GM23338 (cell line): Measurements from ENCODE around the gene OR52I2. TPM values are rescaled to one million over a fixed set of nuclear protein-coding genes. Genes with fewer than 3 reads are reported as not detected.

Source experiments
- ATAC-seq: fragments of 200-7000 bp; cut with Tn5 transposase; 3 replicates; pipeline ENCODE4 v1.9.1; 2020
- DNase-seq: peaks from one replicate; pipeline ENCODE4 v3.0.0-alpha.2; 2015; ENCODE audit warnings: low spot score
- H2AFZ ChIP-seq: fragments of 200-600 bp; sonication (generic); 2 replicates; pipeline ENCODE4 v1.8.0; 2016; ENCODE audit warnings: antibody characterized with exemption, mild to moderate bottlenecking, moderate library complexity
- H3F3A ChIP-seq: fragments of 200-600 bp; sonication (generic); replicated peaks from 2 replicates; pipeline ENCODE4 v1.8.0; 2017; ENCODE audit warnings: antibody characterized with exemption, mixed run types, low read depth
- H3K27ac ChIP-seq: fragments of 200-600 bp; sonication (generic); 2 replicates; pipeline ENCODE4 v1.6.1; 2016; ENCODE audit warnings: low read depth
- H3K27me3 ChIP-seq: fragments of 200-600 bp; sonication (generic); 2 replicates; pipeline ENCODE4 v1.8.0; 2016; ENCODE audit warnings: mild to moderate bottlenecking, mixed run types, moderate library complexity; ENCODE audit not compliant: insufficient read depth
- H3K36me3 ChIP-seq: fragments of 200-600 bp; sonication (generic); 2 replicates; pipeline ENCODE4 v1.8.0; 2016; ENCODE audit warnings: mild to moderate bottlenecking; ENCODE audit not compliant: insufficient read depth
- H3K4me1 ChIP-seq: fragments of 200-600 bp; sonication (generic); 2 replicates; pipeline ENCODE4 v1.8.0; 2016; ENCODE audit warnings: mild to moderate bottlenecking, moderate library complexity; ENCODE audit not compliant: insufficient read depth
- H3K4me2 ChIP-seq: fragments of 200-600 bp; sonication (generic); 2 replicates; pipeline ENCODE4 v1.7.1; 2017; ENCODE audit warnings: mixed run types
- H3K4me3 ChIP-seq: fragments of 200-600 bp; sonication (generic); 2 replicates; pipeline ENCODE4 v1.6.1; 2016; ENCODE audit warnings: mixed run types
- H3K79me2 ChIP-seq: fragments of 200-600 bp; sonication (generic); replicated peaks from 2 replicates; pipeline ENCODE4 v1.8.0; 2017; ENCODE audit warnings: mild to moderate bottlenecking; ENCODE audit not compliant: insufficient read depth
- H3K9me2 ChIP-seq: fragments of 200-600 bp; sonication (generic); 2 replicates; pipeline ENCODE4 v1.8.0; 2017; ENCODE audit not compliant: insufficient read depth
- H4K20me1 ChIP-seq: fragments of 200-600 bp; sonication (generic); replicated peaks from 2 replicates; pipeline ENCODE4 v1.8.0; 2017; ENCODE audit warnings: mild to moderate bottlenecking; ENCODE audit not compliant: insufficient read depth
- H3K27ac Mint-ChIP-seq: 2 replicates; pipeline ENCODE4 v1.8.0; 2020; ENCODE audit warnings: inconsistent platforms, mild to moderate bottlenecking, moderate library complexity, mixed read lengths
- H3K27me3 Mint-ChIP-seq: 3 replicates; pipeline ENCODE4 v1.8.0; 2022; ENCODE audit warnings: low read depth, mild to moderate bottlenecking, moderate library complexity, mixed read lengths, inconsistent platforms; ENCODE audit not compliant: insufficient read depth, poor library complexity
- H3K36me3 Mint-ChIP-seq: 3 replicates; pipeline ENCODE4 v1.8.0; 2021; ENCODE audit warnings: low read depth, mild to moderate bottlenecking, inconsistent platforms, moderate library complexity, mixed read lengths
- H3K4me1 Mint-ChIP-seq: 3 replicates; pipeline ENCODE4 v1.8.0; 2020; ENCODE audit warnings: mild to moderate bottlenecking, inconsistent platforms, mixed read lengths
- H3K4me3 Mint-ChIP-seq: 3 replicates; pipeline ENCODE4 v1.8.0; 2021; ENCODE audit warnings: moderate library complexity, mild to moderate bottlenecking, inconsistent platforms, mixed read lengths
- H3K9me3 Mint-ChIP-seq: 3 replicates; pipeline ENCODE4 v1.8.0; 2020; ENCODE audit warnings: moderate library complexity, mild to moderate bottlenecking, inconsistent platforms, mixed read lengths
- CREB1 ChIP-seq: fragments of 250-450 bp; sonication (Bioruptor Pico); IDR thresholded peaks from 2 replicates; pipeline ENCODE4 v1.5.0; 2020; ENCODE audit warnings: low read depth, mild to moderate bottlenecking, moderate library complexity
- CTCF ChIP-seq, 2 experiments: fragments of 200-600 bp in 1 of 2; sonication (generic) in 1 of 2; conservative IDR thresholded peaks; 2 replicates each; pipeline versions ENCODE4 v1.5.1 to v1.6.1; 2016 to 2017; ENCODE audit warnings: antibody characterized with exemption in 2 of 2, low read depth in 2 of 2, mild to moderate bottlenecking in 2 of 2, moderate library complexity in 1 of 2
- ETS1 ChIP-seq: IDR thresholded peaks from 2 replicates; pipeline ENCODE4 v1.6.1; 2016; ENCODE audit warnings: antibody characterized with exemption
- EZH2 ChIP-seq: fragments of 200-600 bp; sonication (generic); IDR thresholded peaks from one replicate; pipeline ENCODE4 v1.8.0; 2017; ENCODE audit warnings: antibody characterized with exemption, mild to moderate bottlenecking, low read depth; ENCODE audit not compliant: unreplicated experiment
- EZH2phosphoT487 ChIP-seq: fragments of 200-600 bp; sonication (generic); IDR thresholded peaks from one replicate; pipeline ENCODE4 v1.8.1; 2018; ENCODE audit warnings: antibody characterized with exemption; ENCODE audit not compliant: unreplicated experiment
- JUNB ChIP-seq: IDR thresholded peaks from one replicate; pipeline ENCODE4 v1.6.1; 2016; ENCODE audit warnings: antibody characterized with exemption; ENCODE audit not compliant: unreplicated experiment
- NANOG ChIP-seq: IDR thresholded peaks from 2 replicates; pipeline ENCODE4 v1.6.1; 2016; ENCODE audit warnings: antibody characterized with exemption, borderline replicate concordance
- POLR2AphosphoS5 ChIP-seq: IDR thresholded peaks from 2 replicates; pipeline ENCODE4 v1.6.1; 2016; ENCODE audit warnings: antibody characterized with exemption, low read depth
- REST ChIP-seq: IDR thresholded peaks from one replicate; pipeline ENCODE4 v1.6.1; 2018; ENCODE audit warnings: antibody characterized with exemption; ENCODE audit not compliant: unreplicated experiment
- STAT1 ChIP-seq: IDR thresholded peaks from one replicate; pipeline ENCODE4 v1.6.1; 2016; ENCODE audit warnings: antibody characterized with exemption; ENCODE audit not compliant: unreplicated experiment
- ZNF114 ChIP-seq: fragments of 250-450 bp; sonication (Bioruptor Pico); IDR thresholded peaks from 2 replicates; pipeline ENCODE4 v1.5.0; 2020; ENCODE audit warnings: mild to moderate bottlenecking, moderate library complexity
- ZNF331 ChIP-seq: fragments of 250-450 bp; sonication (Bioruptor Pico); IDR thresholded peaks from 2 replicates; pipeline ENCODE4 v1.5.0; 2020; ENCODE audit warnings: low read depth, mild to moderate bottlenecking, moderate library complexity
- ZNF462 ChIP-seq: fragments of 250-450 bp; sonication (Bioruptor Pico); IDR thresholded peaks from 2 replicates; pipeline ENCODE4 v1.5.0; 2020; ENCODE audit warnings: mild to moderate bottlenecking, moderate library complexity
- polyA plus RNA-seq: library from polyadenylated mRNA; unstranded; fragments of >200 nt; fragmentation: Nextera tagmentation; extraction: Ambion mirVana; gene quantifications from 2 replicates; pipeline ENCODE4 v1.2.1, GENCODE V29; 2016
- total RNA-seq: library from RNA; depleted of rRNA; stranded (reverse); fragments of >200 nt; shearing (Covaris generic); gene quantifications from 2 replicates; pipeline ENCODE4 v1.2.3, GENCODE V29; 2014

Gene OR52I2
- total and polyA plus RNA-seq, 2 experiments from 2014 or later = 0.03 TPM; not detected in 1

GRCh38 chr11:4641501-4641900, 60.0 kb downstream of the OR52I2 start:
- no peaks in the 10 kb centered on the region; the same call in 2 of the 3 replicates for H3K4me1 Mint-ChIP-seq
- no peak overlapping the region for H3K27ac Mint-ChIP-seq
- peaks cover 4% of the 10 kb centered on the region for H3K27me3 Mint-ChIP-seq
- Histone ChIP-seq H3K79me2 (no peaks in the 10 kb centered on the region), H3K27me3 (no peaks in the 10 kb centered on the region), H4K20me1 (no peaks in the 10 kb centered on the region), H3K4me3 (no peak overlapping the region), H3K4me2 (no peak overlapping the region), H3K27ac (no peak overlapping the region), H2AFZ (no peak overlapping the region), H3K9me2 (peaks cover 16% of the 10 kb centered on the region; the same call in 1 of the 2 replicates), H3K36me3 (no peaks in the 10 kb centered on the region), H3K4me1 (no peaks in the 10 kb centered on the region), H3F3A (no peaks in the 10 kb centered on the region)
- peak; percentile 9 for DNase-seq
- no peak overlapping the region for H3K4me3 Mint-ChIP-seq
- TF ChIP-seq ZNF462 (no peak), JUNB (no peak), CTCF (conservative IDR thresholded peaks at IDR 0.05; ENCODE audit: low read depth in 2 of 2) (no peak), ZNF114 (CRISPR knock-in tag) (no peak), REST (no peak), EZH2 (no peak), ZNF331 (CRISPR knock-in tag) (no peak), EZH2phosphoT487 (no peak), ETS1 (no peak), CREB1 (no peak), STAT1 (no peak), POLR2AphosphoS5 (no peak), NANOG (no peak)
- H3K9me3 Mint-ChIP-seq = no peaks in the 10 kb centered on the region
- H3K36me3 Mint-ChIP-seq = no peaks in the 10 kb centered on the region
- ATAC-seq = no peak
